CD4-positive, alpha-beta T cell treated with Interleukin-2 at 100 ng/mL for 4 hours (primary cell): ENCODE measurements around the gene DHRS7.
"Not testable (repeated sequence)": the region's sequence is repeated elsewhere in the genome, so short reads cannot be mapped to it uniquely, and the experiment has no call there.

Experiments used
- DNase-seq: peaks from one replicate; pipeline ENCODE4 v3.0.0-alpha.2; 2020; ENCODE audit warnings: low spot score

Gene DHRS7

GRCh38 chr14:60133487-60133886 is 31.7 kb downstream of the DHRS7 start:
- DNase-seq, result no peak

- no peak for DNase-seq
Observed at GRCh38 chr14:60125918-60126317, 39.3 kb downstream of the DHRS7 start.

DNA sequence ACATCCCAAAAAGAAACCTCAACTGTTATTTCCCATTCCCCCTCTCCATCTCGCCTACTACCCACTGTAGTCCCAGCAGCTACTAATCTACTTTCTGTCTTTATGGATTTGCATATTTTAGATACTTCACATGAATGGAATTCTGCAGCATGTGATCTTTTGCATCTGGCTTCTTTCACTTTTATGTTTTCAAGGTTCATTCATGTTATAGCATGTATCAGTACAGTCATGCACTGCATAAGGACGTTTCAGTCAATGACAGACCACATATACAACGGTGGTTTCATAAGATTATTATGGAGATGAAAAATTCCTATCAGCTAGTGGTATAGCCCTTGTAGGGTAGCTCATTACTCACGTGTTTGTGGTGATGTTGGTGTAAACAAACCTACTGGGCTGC is 49.0 kb downstream of the DHRS7 start:
- no peak for DNase-seq

DNA sequence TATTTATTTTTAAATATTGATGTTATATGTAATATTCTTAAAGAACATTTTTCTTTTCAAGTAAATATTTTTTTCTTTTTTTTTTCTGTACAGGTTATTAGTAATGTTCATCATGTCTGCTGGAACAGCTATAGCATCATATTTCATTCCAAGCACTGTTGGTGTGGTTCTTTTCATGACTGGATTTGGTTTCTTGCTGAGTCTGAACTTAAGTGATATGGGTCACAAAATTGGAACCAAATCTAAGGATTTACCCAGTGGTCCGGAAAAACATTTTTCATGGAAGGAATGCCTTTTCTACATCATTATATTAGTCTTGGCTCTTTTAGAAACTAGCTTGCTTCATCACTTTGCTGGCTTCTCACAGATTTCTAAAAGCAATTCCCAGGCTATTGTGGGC is 50.3 kb downstream of the DHRS7 start:
- no peak for DNase-seq

- DNase-seq, result no peak
Observed at GRCh38 chr14:60111732-60112131, 53.5 kb downstream of the DHRS7 start.

- DNase-seq, result no peak
Observed at GRCh38 chr14:60107477-60107876, 57.7 kb downstream of the DHRS7 start.

DNA sequence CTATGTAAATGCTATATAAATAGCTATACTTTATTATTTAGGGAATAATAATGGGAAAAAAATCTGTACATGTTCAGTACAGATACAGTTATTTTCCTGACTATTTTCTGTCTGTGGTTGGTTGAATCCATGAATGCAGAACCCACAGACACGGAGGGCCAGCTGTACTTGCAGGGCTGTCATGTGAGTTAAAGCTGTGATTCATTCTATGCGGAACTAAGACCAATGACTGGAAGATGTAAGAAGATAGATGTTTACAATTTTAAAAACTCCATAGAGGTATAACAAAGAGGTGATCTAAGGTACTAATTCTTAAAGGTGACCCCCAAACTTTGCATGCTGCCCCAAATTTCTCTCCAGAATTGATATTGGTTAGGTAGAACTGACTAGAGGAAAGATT is 58.9 kb downstream of the DHRS7 start:
- DNase-seq, result no peak

GRCh38 chr14:60102389-60102788 is 62.8 kb downstream of the DHRS7 start:
- no peak for DNase-seq

- no peak for DNase-seq
Observed at GRCh38 chr14:60101786-60102185, 63.4 kb downstream of the DHRS7 start.

GRCh38 chr14:60099855-60100254 is 65.3 kb downstream of the DHRS7 start:
- not testable (repeated sequence) for DNase-seq

DNA sequence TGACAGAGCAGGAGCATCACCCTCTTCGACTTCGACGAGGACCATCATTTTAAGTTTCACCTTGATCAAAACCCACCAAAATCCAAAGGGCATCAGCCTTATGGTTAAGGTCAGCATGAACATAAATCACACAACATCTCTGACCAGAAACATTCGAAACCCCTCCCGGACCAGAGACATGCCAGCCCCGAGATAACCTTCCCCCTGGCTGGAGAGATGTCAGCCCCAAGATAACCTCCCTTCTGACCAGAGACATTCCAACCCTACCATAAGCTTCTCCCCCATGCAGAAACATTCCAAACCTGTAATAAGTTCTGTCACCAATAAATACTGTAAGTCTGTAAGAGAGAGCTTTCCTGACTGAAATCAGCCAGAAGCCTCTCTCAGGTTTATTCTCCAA is 67.2 kb downstream of the DHRS7 start:
- DNase-seq, result no peak

DNA sequence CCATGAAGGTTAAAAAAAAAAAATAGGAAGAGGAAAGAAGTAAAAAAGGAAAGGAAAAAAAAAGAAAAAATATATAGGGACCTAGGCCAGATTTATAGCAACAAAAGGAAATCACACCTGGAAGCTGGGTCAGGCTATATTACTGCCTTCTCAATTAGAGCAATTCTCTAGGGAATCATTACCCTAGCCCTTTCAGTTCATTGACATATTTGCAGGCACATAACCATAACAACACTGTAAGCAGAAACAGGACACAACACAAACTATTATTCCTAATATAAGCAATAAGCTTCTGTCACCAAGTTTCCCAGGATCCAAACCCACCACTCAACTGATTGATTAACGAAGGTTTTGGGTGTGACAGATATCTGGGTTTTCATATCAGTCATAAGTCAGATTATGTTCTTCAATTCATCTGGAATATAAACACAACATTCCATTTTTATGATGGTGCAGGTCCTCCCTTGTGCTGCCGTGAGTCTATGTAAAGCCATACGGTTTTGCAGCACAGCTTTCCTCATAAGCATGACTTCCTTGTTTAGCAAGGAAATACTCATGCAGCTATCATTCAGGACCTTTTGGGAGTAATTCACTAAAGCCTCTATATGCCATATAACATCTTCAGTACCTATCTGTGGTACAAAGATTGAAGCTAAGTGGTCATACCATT is 69.3 kb downstream of the DHRS7 start:
- DNase-seq, result no peak

DNA sequence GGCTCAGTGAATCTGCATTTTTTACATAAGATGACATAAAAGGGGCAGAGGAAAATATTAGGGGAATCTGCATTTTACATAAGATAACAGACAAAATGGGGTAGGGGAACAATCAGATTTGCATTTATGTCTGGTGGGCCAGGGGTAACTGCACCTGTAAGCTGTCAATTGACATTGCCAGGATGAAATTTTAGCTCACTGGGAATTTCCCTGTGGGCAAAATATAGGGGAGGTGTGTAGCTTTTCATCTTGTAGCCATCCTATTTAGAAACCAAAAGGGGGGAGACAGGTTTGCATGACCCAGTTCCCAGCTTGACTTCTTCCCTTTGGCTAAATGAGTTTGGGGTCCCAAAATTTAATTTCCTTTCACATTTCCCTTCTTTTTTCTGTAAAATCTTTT is 70.0 kb downstream of the DHRS7 start:
- DNase-seq, result no peak

DNA sequence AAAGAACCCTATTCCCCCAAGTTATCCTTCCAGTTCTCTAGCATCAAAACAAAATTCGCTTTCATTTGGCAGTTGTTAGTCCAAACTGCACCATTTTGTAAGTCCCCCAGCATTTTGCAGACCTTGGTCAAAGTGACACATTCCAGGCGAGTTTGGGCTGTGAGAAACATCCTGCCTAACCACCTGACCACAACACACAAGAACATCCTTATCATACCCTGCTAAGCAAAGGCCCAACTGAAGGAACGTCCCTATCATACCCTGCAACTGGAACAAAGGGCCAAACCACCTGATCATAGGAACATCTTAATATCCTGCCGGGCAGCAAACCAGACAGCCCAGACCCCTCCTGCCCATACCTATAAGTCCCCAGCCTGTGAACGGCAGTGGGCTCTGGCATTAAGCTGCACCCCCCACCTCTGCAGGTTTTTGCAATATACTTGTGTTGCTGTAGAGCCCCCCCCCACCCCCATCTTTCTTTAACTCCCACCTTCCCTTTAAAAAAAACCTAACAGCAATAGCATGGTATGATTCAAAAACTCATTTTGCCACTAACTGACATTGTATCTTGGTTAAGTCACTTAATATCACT is 70.8 kb downstream of the DHRS7 start:
- peak; percentile 11 for DNase-seq
